Small intestine (tissue), 16 donors: Measurements from ENCODE around the gene TMEM35B. TPM values are rescaled to one million over a fixed set of nuclear protein-coding genes. Genes with fewer than 3 reads are reported as not detected.

Source experiments
- DNase-seq, 2 donors: peaks; one replicate each; pipeline versions ENCODE4 v3.0.0 to v3.0.0-alpha.2; 2013
- FAIRE-seq: peaks from 2 replicates; lab custom pipeline; 2012; peaks lifted over from hg19 to GRCh38; lab: Jason Lieb, UNC
- H3K27ac ChIP-seq, 3 donors: one replicate each; pipeline ENCODE4 v1.5.1; 2013; ENCODE audit warnings: low read length in 2 of 3, mild to moderate bottlenecking in 2 of 3, control low read depth in 1 of 3, inconsistent platforms in 1 of 3, low read depth in 1 of 3, moderate library complexity in 1 of 3
- H3K27me3 ChIP-seq, 3 donors: one replicate each; pipeline ENCODE4 v1.6.1; 2013; ENCODE audit warnings: low read length in 3 of 3, inconsistent platforms in 1 of 3; ENCODE audit not compliant: control insufficient read depth in 3 of 3, insufficient read depth in 3 of 3
- H3K36me3 ChIP-seq, 3 donors: one replicate each; pipeline ENCODE4 v1.6.1; 2013; ENCODE audit warnings: low read length in 3 of 3, inconsistent platforms in 1 of 3, low read depth in 1 of 3, mild to moderate bottlenecking in 1 of 3, moderate library complexity in 1 of 3; ENCODE audit not compliant: control insufficient read depth in 3 of 3, insufficient read depth in 2 of 3
- H3K4me1 ChIP-seq, 3 donors: one replicate each; pipeline ENCODE4 v1.6.1; 2013; ENCODE audit warnings: low read length in 2 of 3, inconsistent platforms in 1 of 3, low read depth in 1 of 3, mild to moderate bottlenecking in 1 of 3, moderate library complexity in 1 of 3; ENCODE audit not compliant: control insufficient read depth in 3 of 3, insufficient read depth in 2 of 3
- H3K4me3 ChIP-seq, 3 donors: one replicate each; pipeline ENCODE4 v1.5.1; 2013; ENCODE audit warnings: low read length in 3 of 3, control low read depth in 1 of 3, inconsistent platforms in 1 of 3, low read depth in 1 of 3, mild to moderate bottlenecking in 1 of 3, moderate library complexity in 1 of 3
- H3K9me3 ChIP-seq, 2 donors: one replicate each; pipeline ENCODE4 v1.6.1; 2013; ENCODE audit warnings: low read depth in 1 of 2, low read length in 1 of 2; ENCODE audit not compliant: control insufficient read depth in 2 of 2, insufficient read depth in 1 of 2
- WGBS, 3 donors: extraction: QIAGEN DNeasy Blood & Tissue Kit; methylation state at CpG; one replicate each; pipeline ENCODE4 v1.1.7; 2013; 5-methylcytosine and 5-hydroxymethylcytosine counted together
- long read RNA-seq, 10 donors: transcript quantifications; one replicate each; lab custom pipeline, GENCODE V29; 2026
- polyA plus RNA-seq, 4 donors: library from polyadenylated mRNA; stranded (reverse) in 3 of 4; unstranded in 1 of 4; fragments of 200-250 nt in 3 of 4; fragments of 120-200 nt in 1 of 4; gene quantifications; one replicate each; pipeline versions ENCODE4 v1.2.1 to v1.2.3, GENCODE V29; 2013
- donor health status: healthy with polysubstance abuse.
- donor health status: control.
- donor health status: control.
- donor health status: Bipolar disorder and iron deficiency.
- donor health status: healthy.

TMEM35B gene
- polyA plus RNA-seq: 10 to 100 TPM in 3 of 4 donors, 1 to 10 TPM in 1; 5.6 to 41.4 (median 26.7) TPM
- long read RNA-seq, donor 1: 0 reads
- long read RNA-seq, donor 2, transcript TMEM35B-201 (3 exons, 922 nt): major isoform, 10 of 10 reads
- long read RNA-seq, donor 2, partial matches to known transcripts: 0 of 10 reads
- long read RNA-seq, donor 2, other reads (novel, unspliced or antisense): 0 of 10 reads
- long read RNA-seq, donor 3, transcript TMEM35B-201 (3 exons, 922 nt): major isoform, 22 of 35 reads
- long read RNA-seq, donor 3, partial matches to known transcripts: 13 of 35 reads
- long read RNA-seq, donor 3, other reads (novel, unspliced or antisense): 0 of 35 reads
- long read RNA-seq, donor 4: 0 reads
- long read RNA-seq, donor 5, transcript TMEM35B-201 (3 exons, 922 nt): major isoform, 10 of 16 reads
- long read RNA-seq, donor 5, partial matches to known transcripts: 6 of 16 reads
- long read RNA-seq, donor 5, other reads (novel, unspliced or antisense): 0 of 16 reads
- long read RNA-seq, donor 6, transcript TMEM35B-201 (3 exons, 922 nt): major isoform, 37 of 48 reads
- long read RNA-seq, donor 6, partial matches to known transcripts: 11 of 48 reads
- long read RNA-seq, donor 6, other reads (novel, unspliced or antisense): 0 of 48 reads
- long read RNA-seq, donor 7: 0 reads
- long read RNA-seq, donor 8, partial matches to known transcripts: 0 of 3 reads
- long read RNA-seq, donor 8, other reads (novel, unspliced or antisense): 0 of 3 reads
- long read RNA-seq, donor 9, transcript TMEM35B-201 (3 exons, 922 nt): major isoform, 8 of 8 reads
- long read RNA-seq, donor 9, partial matches to known transcripts: 0 of 8 reads
- long read RNA-seq, donor 9, other reads (novel, unspliced or antisense): 0 of 8 reads
- long read RNA-seq, donor 10, transcript TMEM35B-201 (3 exons, 922 nt): major isoform, 35 of 48 reads
- long read RNA-seq, donor 10, partial matches to known transcripts: 13 of 48 reads
- long read RNA-seq, donor 10, other reads (novel, unspliced or antisense): 0 of 48 reads

DNA sequence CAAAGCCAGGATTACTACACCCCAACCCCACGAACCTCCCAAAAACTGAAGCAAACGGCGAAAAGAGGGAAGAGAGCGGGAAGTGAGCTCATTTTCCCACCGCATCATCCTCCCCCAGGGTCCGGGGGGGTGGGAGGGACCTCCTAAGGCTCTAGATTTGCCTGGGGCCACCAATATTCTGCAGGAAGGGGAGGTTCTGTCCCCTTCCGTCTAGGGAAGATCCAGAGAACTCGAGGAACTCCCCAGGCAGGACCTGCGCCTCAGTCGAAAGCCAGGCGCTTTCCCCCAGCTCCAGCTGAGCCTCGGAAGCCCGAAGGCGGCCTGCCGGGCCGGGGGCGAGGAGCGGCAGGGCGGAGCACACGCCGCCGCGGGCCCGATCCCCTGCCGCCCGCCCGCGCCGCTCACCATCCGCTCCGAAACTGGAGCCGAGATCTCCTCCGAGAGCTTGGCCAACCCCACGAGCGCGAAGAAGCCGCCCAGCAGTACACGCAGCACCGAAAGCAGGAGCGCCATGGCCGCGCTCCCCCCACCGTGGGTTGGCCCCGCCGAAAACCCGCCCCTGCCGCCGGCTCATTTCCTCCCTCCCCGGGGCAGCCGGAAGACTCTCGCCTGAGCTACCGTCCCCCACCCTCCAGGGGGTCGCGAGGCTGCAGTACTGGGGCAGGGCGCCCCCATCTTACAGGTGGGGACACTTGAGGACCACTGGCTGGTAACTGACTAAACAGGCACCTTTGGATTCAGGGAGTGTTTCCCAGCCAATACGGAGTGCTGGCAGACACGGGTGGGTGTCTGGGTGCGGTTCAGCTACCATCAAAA lies at the start of gene TMEM35B:
Gene TMEM35B (minus strand): TSS at position 555 of the 816 bp plus-strand sequence. CDS start 42 bp downstream, at position 513.
- no peaks in the 10 kb centered on the region for H3K27me3 ChIP-seq
- H3K27ac ChIP-seq: peak within 1 kb of the TSS; percentile 57 to 91 (median 60)
- FAIRE-seq: no peak
- 0 to 1% (median 1%) methylated on average over 51 to 58 of the region's 58 CpGs for WGBS, 3 donors
- peak; percentile 50 to 85 for DNase-seq
- no peaks in the 10 kb centered on the region for H3K9me3 ChIP-seq
- peaks cover 4 to 13% (median 9%) of the 10 kb centered on the region in 3 donors for H3K4me1 ChIP-seq
- peak within 1 kb of the TSS; percentile 71 to 94 (median 91) for H3K4me3 ChIP-seq
- H3K36me3 ChIP-seq: peaks cover 0 to 13% (median 1%) of the 10 kb centered on the region in 3 donors

DNA sequence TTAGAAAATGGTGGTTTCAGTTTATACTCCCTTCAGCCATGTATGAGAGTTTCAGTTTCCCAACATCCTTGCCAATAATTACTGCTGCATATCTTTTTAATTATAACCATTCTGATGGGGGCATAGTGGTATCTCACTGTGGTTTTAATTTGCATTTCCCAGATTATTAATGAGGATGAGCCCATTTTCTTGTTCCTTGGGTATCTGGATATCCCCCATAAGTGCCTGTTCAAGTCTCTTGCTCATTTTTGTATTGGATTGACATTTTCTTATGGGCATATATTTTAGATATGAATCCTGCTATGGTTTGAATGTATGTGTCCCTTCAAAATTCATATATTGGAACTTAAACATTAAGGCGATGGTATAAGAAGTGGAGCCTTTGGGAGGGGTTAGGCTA lies 48.2 kb upstream of the TMEM35B start:
- Histone ChIP-seq H3K9me3 (peaks cover 0 to 7% of the 10 kb centered on the region in 2 donors), H3K27ac (no peak overlapping the region), H3K4me3 (no peak overlapping the region), H3K4me1 (peaks cover 4 to 13% (median 8%) of the 10 kb centered on the region in 3 donors), H3K36me3 (no peaks in the 10 kb centered on the region), H3K27me3 (no peaks in the 10 kb centered on the region)
- 96 to 100% (median 100%) methylated on average over 1 of the region's 1 CpG for WGBS, 3 donors
- no peak for DNase-seq
- no peak for FAIRE-seq

GRCh38 chr1:35032384-35032739 lies 47.2 kb upstream of the TMEM35B start:
- H3K4me1 ChIP-seq: peaks cover 4 to 8% (median 4%) of the 10 kb centered on the region in 3 donors
- no peaks in the 10 kb centered on the region for H3K27me3 ChIP-seq
- H3K4me3 ChIP-seq: peak overlapping the region in 1 of 3 donors; percentile 93
- 93 to 97% (median 95%) methylated on average over 1 of the region's 1 CpG for WGBS, 3 donors
- peaks cover 0 to 6% (median 0%) of the 10 kb centered on the region in 3 donors for H3K36me3 ChIP-seq
- peak overlapping the region in 2 of 3 donors; percentile 98 to 99 for H3K27ac ChIP-seq
- peaks cover 0 to 7% of the 10 kb centered on the region in 2 donors for H3K9me3 ChIP-seq
- FAIRE-seq (no peak), DNase-seq (no peak)

- DNase-seq (peak; percentile 49 to 69), FAIRE-seq (no peak)
- WGBS, 3 donors: 3 to 4% (median 4%) methylated on average over 17 of the region's 17 CpGs
- H3K36me3 ChIP-seq: peaks cover 0 to 7% (median 0%) of the 10 kb centered on the region in 3 donors
- peaks cover 0 to 8% (median 4%) of the 10 kb centered on the region in 3 donors for H3K4me1 ChIP-seq
- H3K27me3 ChIP-seq: no peaks in the 10 kb centered on the region
- peak overlapping the region; percentile 65 to 93 (median 79) for H3K4me3 ChIP-seq
- H3K27ac ChIP-seq: peak overlapping the region; percentile 89 to 99 (median 98)
- peaks cover 0 to 7% of the 10 kb centered on the region in 2 donors for H3K9me3 ChIP-seq
These were observed 45.8 kb upstream of the TMEM35B start for GRCh38 chr1:35030756-35031446.

DNA sequence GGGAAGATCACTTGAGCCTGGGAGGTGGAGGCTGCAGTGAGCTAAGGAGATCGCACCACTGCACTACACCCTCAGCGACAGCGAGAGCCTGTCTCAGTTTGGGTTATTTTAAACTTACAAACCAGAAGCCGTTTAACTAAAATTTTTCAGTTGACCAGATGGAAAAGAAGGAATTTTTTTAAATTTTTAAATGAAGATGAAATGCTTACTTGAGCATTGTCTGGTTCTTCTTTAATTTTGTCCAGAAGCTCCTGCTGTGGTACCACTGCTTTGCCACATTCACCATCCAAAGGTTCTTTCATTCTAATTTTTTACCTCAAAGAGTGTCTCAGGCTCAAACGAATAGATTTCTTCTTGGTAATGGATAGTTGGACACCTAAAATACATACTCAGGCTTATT lies 45.2 kb upstream of the TMEM35B start:
- Histone ChIP-seq H3K4me3 (peak overlapping the region in 2 of 3 donors; percentile 65 to 93), H3K36me3 (peaks cover 0 to 7% (median 0%) of the 10 kb centered on the region in 3 donors), H3K4me1 (peaks cover 0 to 8% (median 4%) of the 10 kb centered on the region in 3 donors), H3K27ac (peak overlapping the region in 1 of 3 donors; percentile 98), H3K9me3 (peaks cover 0 to 7% of the 10 kb centered on the region in 2 donors), H3K27me3 (no peaks in the 10 kb centered on the region)
- FAIRE-seq (no peak), DNase-seq (no peak)
- 69 to 72% (median 70%) methylated on average over 5 of the region's 5 CpGs for WGBS, 3 donors

DNA sequence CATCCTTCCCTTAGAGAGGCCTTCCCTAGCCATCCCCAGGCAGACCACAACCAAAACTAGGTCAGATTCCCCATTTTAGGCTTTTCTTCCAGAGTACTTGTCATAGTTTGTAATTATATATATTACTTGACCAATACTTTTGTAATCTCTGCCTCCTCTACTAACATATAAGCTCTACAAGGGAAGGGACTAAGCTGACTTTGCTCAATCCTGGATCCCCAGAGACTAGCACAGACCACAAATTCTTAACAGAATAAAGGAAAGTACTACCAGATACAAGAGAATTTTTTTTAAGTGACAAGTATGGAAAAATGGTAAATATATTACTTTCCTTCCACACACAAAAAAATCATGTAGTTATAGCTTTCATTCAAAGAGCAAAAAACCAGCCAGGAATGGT lies 44.6 kb upstream of the TMEM35B start:
- peaks cover 0 to 9% (median 0%) of the 10 kb centered on the region in 3 donors for H3K36me3 ChIP-seq
- H3K4me3 ChIP-seq: peak overlapping the region in 1 of 3 donors; percentile 93
- H3K9me3 ChIP-seq: peaks cover 0 to 7% of the 10 kb centered on the region in 2 donors
- DNase-seq (no peak), FAIRE-seq (no peak)
- no peaks in the 10 kb centered on the region for H3K27me3 ChIP-seq
- peaks cover 0 to 8% (median 4%) of the 10 kb centered on the region in 3 donors for H3K4me1 ChIP-seq
- H3K27ac ChIP-seq: no peak overlapping the region

GRCh38 chr1:35016406-35016805 lies 31.3 kb upstream of the TMEM35B start:
- no peak overlapping the region for H3K27ac ChIP-seq
- peaks cover 5 to 17% (median 5%) of the 10 kb centered on the region in 3 donors for H3K36me3 ChIP-seq
- H3K9me3 ChIP-seq: no peaks in the 10 kb centered on the region
- H3K4me1 ChIP-seq: no peaks in the 10 kb centered on the region
- DNase-seq: no peak
- no peak for FAIRE-seq
- H3K27me3 ChIP-seq: no peaks in the 10 kb centered on the region
- no peak overlapping the region for H3K4me3 ChIP-seq
